ENCODE data around the gene RGS7. TPM values are rescaled to one million over a fixed set of nuclear protein-coding genes. Genes with fewer than 3 reads are reported as not detected.

RGS7 gene
- 0.15 and 2.8 TPM in 2 replicates for total RNA-seq (ENCODE audit: low replicate concordance)

GRCh38 chr1:241356519-241357365 is at the start of gene RGS7:
TSS of gene RGS7 (minus strand) at chr1:241357205.

Other genes with a start within 250 kb of the RGS7 start
- 95.7 and 111 TPM in 2 replicates for gene FH, start 162.6 kb upstream of the RGS7 start, total RNA-seq (ENCODE audit: low replicate concordance)
- not detected in 2 replicates for gene KMO, start 175.2 kb upstream of the RGS7 start, total RNA-seq (ENCODE audit: low replicate concordance)